EH (cell line): Measurements from ENCODE around the gene ASIC2.
A peak's percentile ranks its signal among the peaks of the same experiment; 100 is the strongest.

Source experiments
- DNase-seq: peaks from one replicate; pipeline ENCODE4 v3.0.0-alpha.2; 2015; ENCODE audit warnings: low read depth

The ASIC2 gene

DNA sequence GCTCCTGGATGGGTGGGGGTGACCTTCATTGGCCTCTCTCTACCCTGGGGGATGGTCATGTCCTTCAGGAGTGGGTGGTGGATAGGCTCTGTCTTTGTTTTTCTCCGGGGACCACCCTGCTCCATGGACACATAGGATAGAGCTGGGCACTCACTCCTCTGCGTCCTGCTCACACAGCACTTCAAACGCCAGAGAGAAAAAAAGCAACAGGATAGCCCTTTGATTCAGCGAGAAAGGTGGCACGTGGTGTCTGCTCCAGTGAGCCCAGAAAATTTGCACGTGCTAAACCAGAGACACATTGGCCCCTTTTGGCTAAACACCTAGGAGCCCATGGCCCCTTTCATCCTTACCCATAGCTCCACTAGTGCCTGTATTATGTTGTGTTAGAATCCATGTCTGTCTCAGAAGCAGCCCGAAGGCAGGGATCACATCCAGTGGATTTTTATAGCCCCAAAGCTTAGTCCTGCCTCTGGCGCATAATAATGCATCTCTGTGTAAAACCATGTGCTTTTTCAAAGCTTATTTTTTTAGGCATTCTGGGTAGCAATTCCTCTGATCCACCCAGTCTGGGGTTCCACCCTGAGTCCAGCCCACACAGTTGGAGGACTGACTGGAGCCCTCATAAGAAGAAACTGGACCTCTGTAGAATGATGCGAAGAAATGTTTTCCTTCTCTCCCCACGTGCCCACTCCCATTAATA is 90.1 kb downstream of the ASIC2 start:
- DNase-seq = no peak

- DNase-seq = no peak
Measured at GRCh38 chr17:33202021-33202420, 91.1 kb downstream of the ASIC2 start.

- DNase-seq = no peak
Measured at GRCh38 chr17:33201283-33201682, 91.8 kb downstream of the ASIC2 start.

- DNase-seq = peak; percentile 6
Measured at GRCh38 chr17:33200587-33200986, 92.5 kb downstream of the ASIC2 start.

GRCh38 chr17:33199571-33200510 is 93.3 kb downstream of the ASIC2 start:
- peak; percentile 53 for DNase-seq

DNA sequence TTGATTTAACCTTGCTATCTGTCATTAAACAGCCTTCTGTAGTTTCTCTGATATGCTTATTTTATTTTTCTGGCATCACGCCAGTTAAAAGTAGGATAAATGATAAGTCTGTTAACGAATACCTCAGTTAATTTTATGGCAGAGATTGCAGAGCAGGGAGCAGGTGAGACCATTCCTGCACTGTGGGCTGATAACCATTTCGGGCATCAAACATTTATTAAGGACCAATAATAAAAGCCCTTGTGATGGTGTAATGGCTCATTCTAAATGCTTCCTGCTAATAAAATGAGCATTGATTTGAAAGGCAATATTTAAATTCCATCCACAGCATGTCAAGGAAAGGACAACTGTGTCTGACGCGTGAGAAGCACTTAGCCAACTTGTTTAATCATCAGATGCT is 94.1 kb downstream of the ASIC2 start:
- DNase-seq = no peak

DNA sequence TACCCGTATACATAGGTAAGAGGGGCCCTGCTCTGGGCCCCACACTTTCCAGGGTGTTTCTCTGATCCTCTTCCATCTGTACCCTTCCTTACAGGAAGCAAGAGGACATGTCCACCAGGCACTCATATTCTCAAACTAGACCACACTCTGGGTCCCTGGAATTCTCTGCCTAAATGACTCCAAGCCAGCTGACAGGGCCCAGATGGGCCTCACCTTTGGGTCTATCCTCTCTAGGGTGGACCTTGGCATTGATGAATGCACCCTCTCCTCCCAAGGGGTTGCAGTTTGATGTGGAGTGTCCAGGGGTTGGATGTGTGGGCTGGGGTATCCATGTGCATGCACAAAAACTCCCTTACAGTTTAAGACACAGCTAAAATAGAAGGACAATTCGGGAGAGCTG is 95.8 kb downstream of the ASIC2 start:
- no peak for DNase-seq

DNA sequence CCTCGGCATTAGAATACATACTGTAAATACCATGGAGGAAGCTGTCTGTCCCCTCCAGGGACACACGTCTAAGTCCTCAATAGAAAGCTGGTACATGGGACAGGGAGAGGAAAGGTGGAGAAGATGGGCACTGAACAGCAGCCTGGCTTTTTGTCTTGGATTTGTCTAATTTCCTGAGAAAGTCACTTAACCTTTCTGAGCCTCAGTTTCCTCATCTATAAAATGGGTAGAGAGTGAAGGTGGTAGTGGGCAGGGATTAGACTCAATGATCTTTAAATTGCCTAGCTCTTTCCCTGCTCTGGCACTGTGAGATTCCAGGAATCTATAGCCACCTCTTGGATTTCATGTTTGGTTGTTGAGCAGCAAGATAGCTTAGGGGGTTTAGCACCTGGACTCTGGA is 96.2 kb downstream of the ASIC2 start:
- no peak for DNase-seq

- no peak for DNase-seq
Measured at GRCh38 chr17:33192951-33193911, 99.9 kb downstream of the ASIC2 start.

- no peak for DNase-seq
Measured at GRCh38 chr17:33183487-33184026, 109.5 kb downstream of the ASIC2 start.

- DNase-seq = no peak
Measured at GRCh38 chr17:33179151-33179550, 113.9 kb downstream of the ASIC2 start.

- no peak for DNase-seq
Measured at GRCh38 chr17:33178681-33179080, 114.4 kb downstream of the ASIC2 start.

DNA sequence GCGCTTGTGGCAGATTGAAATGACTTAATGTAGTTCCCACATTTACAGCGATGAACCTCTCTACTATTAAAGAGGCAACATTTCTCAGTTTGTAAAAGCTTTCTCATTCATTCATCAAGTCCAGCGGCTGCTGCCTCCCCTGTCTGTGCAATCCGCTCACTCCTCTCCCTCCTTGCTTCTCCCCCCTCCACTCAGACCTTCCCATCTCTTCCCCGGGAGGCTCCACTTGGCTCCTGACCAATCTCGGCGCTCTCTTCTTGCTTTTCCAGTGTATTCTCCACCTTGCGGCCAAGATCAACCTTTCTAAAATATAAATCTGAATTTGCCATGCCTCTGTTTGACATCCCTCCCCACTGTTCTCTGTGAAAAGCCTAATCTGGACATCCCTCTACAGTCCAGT is 117.5 kb downstream of the ASIC2 start:
- no peak for DNase-seq

GRCh38 chr17:33171931-33172330 is 121.2 kb downstream of the ASIC2 start:
- DNase-seq = no peak

DNA sequence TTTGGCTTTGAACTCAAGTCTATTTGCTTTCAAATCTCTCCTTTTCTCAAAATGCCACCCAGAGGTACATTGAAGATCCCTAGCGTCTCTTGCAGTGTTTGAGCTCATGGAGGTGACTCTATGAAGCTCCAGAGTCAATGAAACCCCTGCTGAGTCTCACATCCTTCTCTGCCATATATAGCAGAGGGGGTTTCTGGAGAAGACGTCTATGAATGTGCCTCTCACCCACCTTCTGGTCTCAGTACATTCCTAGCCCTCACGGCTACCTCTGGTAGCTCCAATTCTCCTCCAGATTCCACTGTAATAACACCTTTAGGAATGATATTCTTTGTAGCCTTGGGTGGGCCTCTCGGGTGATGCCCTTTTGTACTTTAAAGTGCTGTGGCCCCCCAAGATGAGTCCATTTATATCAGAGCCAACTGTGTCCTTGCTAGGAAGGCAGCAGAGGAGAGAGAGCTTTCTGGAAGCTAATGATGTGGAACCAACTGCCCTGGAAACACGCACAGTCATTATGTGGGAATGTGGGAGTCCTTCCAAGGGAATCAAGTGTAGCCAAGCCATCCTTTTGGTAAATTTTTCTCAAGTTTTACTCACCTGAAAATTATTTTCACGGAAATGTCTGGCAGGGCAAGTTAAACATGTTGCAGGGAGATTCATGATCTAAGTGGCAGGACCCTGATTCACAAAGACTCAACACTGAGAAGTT is 123.4 kb downstream of the ASIC2 start:
- peak; percentile 60 for DNase-seq

DNA sequence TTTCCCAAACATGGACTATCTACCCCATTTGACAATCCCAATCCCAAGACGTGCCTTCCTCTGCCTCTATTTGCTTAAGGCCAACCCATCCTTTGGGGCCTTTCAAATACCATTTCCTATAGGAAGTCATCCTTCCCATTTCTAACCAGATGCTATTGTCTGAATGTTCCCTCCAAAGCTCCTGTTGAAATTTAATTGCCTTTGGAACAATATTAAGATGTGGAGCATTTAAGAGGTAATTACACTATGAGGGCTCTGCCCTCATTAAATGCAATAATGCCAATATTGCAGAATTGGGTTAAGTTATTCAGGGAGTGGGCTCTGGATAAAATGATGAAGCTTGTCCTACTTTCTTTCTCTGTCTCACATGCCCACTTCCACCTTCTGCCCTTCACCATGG is 125.4 kb downstream of the ASIC2 start:
- DNase-seq = no peak

DNA sequence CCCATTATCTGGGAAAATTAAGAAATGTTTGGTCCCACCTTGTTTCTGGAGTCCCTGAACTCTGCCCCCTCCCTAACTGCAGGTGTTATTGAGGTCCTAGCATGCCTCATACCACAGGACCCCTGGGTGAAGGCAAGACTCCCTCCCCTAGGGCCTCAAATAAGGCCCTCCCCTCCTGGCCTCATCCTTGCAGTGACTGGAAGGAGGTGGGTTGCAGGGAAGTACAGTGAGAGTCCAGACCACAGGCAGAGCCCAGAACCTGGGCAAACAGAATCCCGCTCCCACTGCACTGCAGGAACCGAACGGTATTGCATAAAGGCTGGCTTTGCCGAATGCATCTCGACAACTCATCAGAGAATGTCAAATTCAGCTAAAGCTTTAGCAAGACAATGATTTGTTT is 126.6 kb downstream of the ASIC2 start:
- DNase-seq = no peak

GRCh38 chr17:33164169-33164881 is 128.8 kb downstream of the ASIC2 start:
- DNase-seq = no peak

GRCh38 chr17:33163533-33164168 is 129.4 kb downstream of the ASIC2 start:
- no peak for DNase-seq

DNA sequence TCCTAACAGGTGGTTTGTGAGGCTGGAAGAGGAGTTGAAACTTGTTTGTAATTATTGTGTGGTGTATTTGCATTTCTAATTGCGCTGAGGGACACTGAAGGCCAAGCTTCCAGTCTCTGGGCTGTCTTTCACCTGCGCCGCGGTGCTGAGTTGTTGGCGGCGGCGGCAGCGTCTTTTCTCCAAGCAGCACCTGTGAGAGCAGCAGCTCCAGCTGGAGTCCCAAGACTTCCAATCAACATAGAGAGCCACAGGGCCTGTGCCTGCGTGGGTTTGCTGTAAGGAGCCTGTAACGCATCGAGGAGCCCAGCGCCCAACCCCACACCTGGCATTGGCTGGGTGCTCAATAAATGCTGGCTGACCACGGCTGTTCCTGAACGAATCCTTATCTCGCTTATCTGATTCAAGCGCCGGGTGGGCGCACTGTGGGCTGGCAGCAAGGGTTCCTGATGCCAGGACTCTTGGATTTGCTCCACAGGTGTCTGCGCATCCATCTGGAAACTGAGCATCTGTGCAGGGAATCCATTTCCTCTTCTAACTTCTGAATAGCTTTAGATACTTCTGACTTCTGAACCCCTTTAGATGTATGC is 138.1 kb downstream of the ASIC2 start:
- DNase-seq = no peak
